Stimulated activated memory B cell treated with anti-CD40 and anti-IgM and Interleukin-4, amounts not matched to agents 10 μg/mL and 1 μg/mL and 100 μg/mL, for 72 hours (primary cell): ENCODE measurements around the gene DSG3.

ENCODE experiments used
- ATAC-seq: fragments of 150-1000 bp; cut with Tn5 transposase; 2 replicates; pipeline ENCODE4 v1.10.0; 2021
- H3K27ac Mint-ChIP-seq: one replicate; pipeline ENCODE4 v1.8.0; 2022; ENCODE audit warnings: mild to moderate bottlenecking, mixed read lengths
- H3K27me3 Mint-ChIP-seq: one replicate; pipeline ENCODE4 v1.8.0; 2022; ENCODE audit warnings: mixed read lengths
- H3K36me3 Mint-ChIP-seq: one replicate; pipeline ENCODE4 v1.8.0; 2022; ENCODE audit warnings: mixed read lengths
- H3K4me1 Mint-ChIP-seq: one replicate; pipeline ENCODE4 v1.8.0; 2022; ENCODE audit warnings: mixed read lengths
- H3K4me3 Mint-ChIP-seq: one replicate; pipeline ENCODE4 v1.8.0; 2022; ENCODE audit warnings: mild to moderate bottlenecking, moderate library complexity, mixed read lengths
- H3K9me3 Mint-ChIP-seq: one replicate; pipeline ENCODE4 v1.8.0; 2022; ENCODE audit warnings: mixed read lengths

The DSG3 gene

DNA sequence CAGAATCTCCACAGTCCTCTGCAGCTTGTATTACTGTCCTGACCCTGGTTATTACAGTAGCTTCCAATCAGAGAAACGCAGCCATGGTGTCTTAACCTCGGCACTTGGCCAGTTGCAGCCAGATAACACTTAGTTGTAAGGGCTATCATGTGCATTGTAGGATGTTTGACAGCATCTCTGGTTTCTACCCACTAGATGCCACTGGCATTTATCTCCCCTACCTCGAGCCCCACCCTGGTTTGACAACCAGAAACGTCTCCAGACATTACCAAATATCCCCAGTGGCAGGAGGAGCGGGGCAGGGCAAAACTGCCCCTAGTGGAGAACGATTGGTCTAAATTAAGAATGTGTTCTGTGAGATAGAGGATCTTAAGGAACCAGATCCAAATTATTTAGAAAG, 63.6 kb downstream of the DSG3 start:
- Mint-ChIP-seq H3K9me3 (no peaks in the 10 kb centered on the region), H3K4me1 (no peaks in the 10 kb centered on the region), H3K27ac (no peak overlapping the region), H3K4me3 (no peak overlapping the region), H3K36me3 (no peaks in the 10 kb centered on the region), H3K27me3 (peaks cover 14% of the 10 kb centered on the region)
- ATAC-seq = no peak

- Mint-ChIP-seq H3K9me3 (no peaks in the 10 kb centered on the region), H3K4me1 (no peaks in the 10 kb centered on the region), H3K4me3 (no peak overlapping the region), H3K27ac (no peak overlapping the region), H3K27me3 (peaks cover 14% of the 10 kb centered on the region), H3K36me3 (no peaks in the 10 kb centered on the region)
- ATAC-seq = no peak
These were observed 64.7 kb downstream of the DSG3 start for GRCh38 chr18:31512203-31512764.

DNA sequence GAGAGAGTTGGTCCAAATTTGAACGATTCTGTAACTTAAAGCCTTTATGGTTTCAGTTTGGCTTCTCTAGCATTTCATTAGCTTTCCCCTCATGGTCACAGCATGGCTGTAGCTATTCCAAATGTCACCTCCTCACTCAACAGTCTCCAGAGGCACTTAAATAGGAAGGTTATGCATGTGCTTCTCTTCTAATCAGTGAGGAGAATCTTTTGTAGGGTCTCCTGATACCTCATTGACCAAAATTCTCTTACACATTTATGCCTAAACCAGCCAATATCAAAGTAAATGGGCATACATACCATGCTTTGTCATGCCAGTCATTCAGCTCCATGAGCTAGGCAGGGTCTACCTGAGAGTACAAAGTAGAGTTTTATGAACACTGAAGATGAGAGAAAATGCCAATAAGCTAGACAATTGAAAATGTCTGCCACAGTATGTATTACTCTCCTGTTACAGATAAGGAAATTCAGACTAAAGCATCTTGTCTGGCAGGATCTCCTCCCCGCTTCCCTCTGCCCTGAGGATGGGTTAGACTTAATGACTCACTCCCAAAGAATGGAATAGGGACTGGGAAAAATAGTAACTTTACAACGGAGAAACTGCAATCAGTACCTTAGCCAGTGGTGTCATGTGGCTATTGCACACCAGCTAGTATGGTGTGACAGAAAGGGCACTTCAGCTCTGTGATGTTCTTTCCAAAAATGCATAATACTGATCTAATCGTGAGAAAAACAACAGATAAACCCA, 65.8 kb downstream of the DSG3 start:
- no peak overlapping the region for H3K4me3 Mint-ChIP-seq
- H3K36me3 Mint-ChIP-seq = no peaks in the 10 kb centered on the region
- no peak for ATAC-seq
- no peak overlapping the region for H3K27ac Mint-ChIP-seq
- H3K27me3 Mint-ChIP-seq = peaks cover 14% of the 10 kb centered on the region
- no peaks in the 10 kb centered on the region for H3K9me3 Mint-ChIP-seq
- no peaks in the 10 kb centered on the region for H3K4me1 Mint-ChIP-seq

DNA sequence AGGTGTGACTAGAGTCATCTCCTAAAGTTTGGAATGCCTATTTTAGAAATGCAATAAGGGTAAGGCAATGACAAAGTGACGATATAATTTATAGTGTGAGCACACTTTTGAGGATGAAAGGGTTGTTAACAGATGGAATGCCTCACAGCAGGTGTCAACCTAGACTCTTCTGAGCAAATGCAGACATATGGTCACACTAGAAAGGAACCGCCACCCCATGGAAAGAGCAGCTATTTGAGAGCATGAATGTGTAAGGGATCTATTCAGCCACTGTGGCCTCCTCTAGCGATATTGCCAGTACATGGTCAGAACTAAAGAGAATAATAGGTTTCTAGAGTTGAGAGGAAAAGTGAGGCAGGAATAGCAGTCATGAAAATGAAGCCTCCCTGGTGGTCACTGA, 68.9 kb downstream of the DSG3 start:
- no peaks in the 10 kb centered on the region for H3K4me1 Mint-ChIP-seq
- ATAC-seq = no peak
- no peaks in the 10 kb centered on the region for H3K36me3 Mint-ChIP-seq
- H3K4me3 Mint-ChIP-seq = no peak overlapping the region
- H3K27ac Mint-ChIP-seq = no peak overlapping the region
- H3K9me3 Mint-ChIP-seq = no peaks in the 10 kb centered on the region
- H3K27me3 Mint-ChIP-seq = peaks cover 12% of the 10 kb centered on the region

GRCh38 chr18:31526374-31526773, 78.8 kb downstream of the DSG3 start:
- H3K27me3 Mint-ChIP-seq = no peaks in the 10 kb centered on the region
- no peaks in the 10 kb centered on the region for H3K9me3 Mint-ChIP-seq
- H3K36me3 Mint-ChIP-seq = no peaks in the 10 kb centered on the region
- H3K4me1 Mint-ChIP-seq = no peaks in the 10 kb centered on the region
- no peak overlapping the region for H3K4me3 Mint-ChIP-seq
- no peak for ATAC-seq
- no peak overlapping the region for H3K27ac Mint-ChIP-seq
